ENCODE results near the gene GPR42. TPM values are rescaled to one million over a fixed set of nuclear protein-coding genes. Genes with fewer than 3 reads are reported as not detected.

Gene GPR42
- polyA plus RNA-seq, 2 of the 4 experiments (the other 2 are of a cell fraction) = not detected

- Histone ChIP-seq H3K27ac (no peak overlapping the region), H3K4me3 (no peak overlapping the region), H3K4me1 (no peaks in the 10 kb centered on the region), H3K4me2 (no peak overlapping the region), H3K9me3 (no peaks in the 10 kb centered on the region)
- TF ChIP-seq RCOR1 (IDR thresholded peaks at IDR 0.05; ENCODE audit: low read depth, low read length) (no peak), ZSCAN20 (CRISPR knock-in tag; IDR thresholded peaks at IDR 0.05) (no peak)
- no peak for DNase-seq (ENCODE audit: low read depth in 1 of 2, low spot score in 1 of 2)
- no peak for FAIRE-seq
- CTCF ChIA-PET = interaction anchor here (3.0 kb wide), 1 partner anchor 23 kb away, joined by 16 read pairs; no protein-coding TSS in a partner anchor
- POLR2A ChIA-PET = no interaction called here
- WGBS (ENCODE audit: missing lambda C conversion rate) = 12% methylated on average over 4 of the region's 4 CpGs
- ATAC-seq = peak; percentile 16 to 17; a peak in 3 of 6 replicates
Observed at GRCh38 chr19:35329323-35329722, 41.5 kb upstream of the GPR42 start.

GRCh38 chr19:35330475-35330874, 40.4 kb upstream of the GPR42 start:
- H3K27ac ChIP-seq = no peak overlapping the region
- FAIRE-seq (no peak), DNase-seq (ENCODE audit: low read depth in 1 of 2, low spot score in 1 of 2) (no peak), ATAC-seq (no peak)
- no peaks in the 10 kb centered on the region for H3K4me1 ChIP-seq
- no peak overlapping the region for H3K4me2 ChIP-seq
- WGBS (ENCODE audit: missing lambda C conversion rate) = 35% methylated on average over 7 of the region's 7 CpGs
- ChIA-PET CTCF (interaction anchor here (0.5 to 3.0 kb wide), 3 partner anchors 9 to 165 kb away, joined by 3 to 16 read pairs (median 3); no protein-coding TSS in a partner anchor), POLR2A (no interaction called here)
- no peak overlapping the region for H3K4me3 ChIP-seq
- no peaks in the 10 kb centered on the region for H3K9me3 ChIP-seq
- TF ChIP-seq POLR2AphosphoS2 (conservative IDR thresholded peaks at IDR 0.05; ENCODE audit: low read length) (no peak), SMC3 (IDR thresholded peaks at IDR 0.05) (no peak), MYC (IDR thresholded peaks at IDR 0.05; ENCODE audit: borderline replicate concordance, low read length) (no peak), ZSCAN20 (CRISPR knock-in tag; IDR thresholded peaks at IDR 0.05) (no peak)

DNA sequence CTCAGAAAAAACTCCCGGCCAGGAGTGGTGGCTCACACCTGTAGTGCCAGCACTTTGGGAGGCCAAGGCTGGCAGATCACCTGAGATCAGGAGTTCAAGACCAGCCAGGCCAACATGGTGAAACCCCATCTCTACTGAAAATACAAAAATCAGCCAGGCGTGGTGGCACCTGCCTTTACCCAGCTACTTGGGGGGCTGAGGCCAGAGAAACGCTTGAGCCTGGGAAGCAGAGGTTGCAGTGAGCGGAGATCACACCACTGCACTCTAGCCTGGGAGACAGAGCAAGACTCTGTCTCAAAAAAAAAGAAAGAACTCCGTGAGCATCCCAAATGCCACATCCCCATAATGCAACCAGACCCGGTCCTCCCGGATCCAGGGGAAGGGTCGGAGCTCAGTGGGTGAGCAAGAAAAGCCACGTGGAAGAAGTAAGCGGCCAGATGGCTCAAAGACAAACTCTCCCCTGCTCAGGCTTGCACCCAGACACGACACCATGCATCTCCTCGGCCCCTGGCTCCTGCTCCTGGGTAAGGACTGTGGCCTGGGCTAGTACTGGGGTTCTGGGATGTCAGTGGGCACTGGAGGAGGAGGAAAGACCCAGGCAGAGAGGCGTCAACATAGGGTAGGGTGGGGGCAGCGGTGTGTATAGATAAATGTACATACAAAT, 39.2 kb upstream of the GPR42 start:
- ATAC-seq (no peak), FAIRE-seq (no peak), DNase-seq (ENCODE audit: low read depth in 1 of 2, low spot score in 1 of 2) (no peak)
- Histone ChIP-seq H3K9me3 (no peaks in the 10 kb centered on the region), H3K4me3 (no peak overlapping the region), H3K4me1 (no peaks in the 10 kb centered on the region), H3K27ac (no peak overlapping the region), H3K4me2 (no peak overlapping the region)
- POLR2A ChIA-PET = no interaction called here
- WGBS (ENCODE audit: missing lambda C conversion rate) = 21% methylated on average over 14 of the region's 14 CpGs
- CTCF ChIA-PET = interaction anchor here (0.6 to 3.0 kb wide), 6 partner anchors 8 to 163 kb away, joined by 3 to 16 read pairs (median 4); no protein-coding TSS in a partner anchor
- TF ChIP-seq HOXB13 (CRISPR knock-in tag; IDR thresholded peaks at IDR 0.05; ENCODE audit: low read depth) = no peak

DNA sequence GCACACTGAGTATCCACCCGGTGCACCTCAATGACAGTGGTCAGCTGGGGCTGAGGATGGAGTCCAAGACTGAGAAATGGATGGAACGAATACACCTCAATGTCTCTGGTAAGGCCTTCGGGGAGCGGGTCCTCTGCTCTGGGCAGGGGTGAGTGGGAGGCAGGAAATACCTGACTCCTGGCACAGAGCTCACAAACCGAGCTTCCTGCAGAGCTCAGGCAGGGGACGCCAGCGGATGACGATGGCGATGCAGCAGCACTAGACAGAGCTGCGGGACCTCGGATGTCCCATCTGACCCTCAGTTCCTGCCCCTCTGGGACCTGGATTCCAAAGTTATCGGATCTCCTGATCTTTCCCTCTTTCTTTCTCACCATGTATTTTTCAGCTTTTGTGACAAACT, 38.1 kb upstream of the GPR42 start:
- Histone ChIP-seq H3K4me2 (no peak overlapping the region), H3K27ac (no peak overlapping the region), H3K9me3 (no peaks in the 10 kb centered on the region), H3K4me3 (no peak overlapping the region), H3K4me1 (no peaks in the 10 kb centered on the region)
- DNase-seq (ENCODE audit: low read depth in 1 of 2, low spot score in 1 of 2) (no peak), FAIRE-seq (no peak), ATAC-seq (no peak)
- ChIA-PET POLR2A (no interaction called here), CTCF (interaction anchor here (0.8 to 3.7 kb wide), 9 partner anchors 9 to 288 kb away, joined by 3 to 24 read pairs (median 4); no protein-coding TSS in a partner anchor)
- 59% methylated on average over 12 of the region's 12 CpGs for WGBS (ENCODE audit: missing lambda C conversion rate)
- TF ChIP-seq RNF2 (IDR thresholded peaks at IDR 0.05; ENCODE audit: borderline replicate concordance, low read depth) (no peak), CBX8 (IDR thresholded peaks at IDR 0.05) (no peak), GATA3 (IDR thresholded peaks at IDR 0.05; ENCODE audit: borderline replicate concordance) (no peak), BCL3 (IDR thresholded peaks at IDR 0.05) (no peak), HEYL (CRISPR knock-in tag; IDR thresholded peaks at IDR 0.05) (no peak), CHD4 (IDR thresholded peaks at IDR 0.05; ENCODE audit: borderline replicate concordance) (no peak)

DNA sequence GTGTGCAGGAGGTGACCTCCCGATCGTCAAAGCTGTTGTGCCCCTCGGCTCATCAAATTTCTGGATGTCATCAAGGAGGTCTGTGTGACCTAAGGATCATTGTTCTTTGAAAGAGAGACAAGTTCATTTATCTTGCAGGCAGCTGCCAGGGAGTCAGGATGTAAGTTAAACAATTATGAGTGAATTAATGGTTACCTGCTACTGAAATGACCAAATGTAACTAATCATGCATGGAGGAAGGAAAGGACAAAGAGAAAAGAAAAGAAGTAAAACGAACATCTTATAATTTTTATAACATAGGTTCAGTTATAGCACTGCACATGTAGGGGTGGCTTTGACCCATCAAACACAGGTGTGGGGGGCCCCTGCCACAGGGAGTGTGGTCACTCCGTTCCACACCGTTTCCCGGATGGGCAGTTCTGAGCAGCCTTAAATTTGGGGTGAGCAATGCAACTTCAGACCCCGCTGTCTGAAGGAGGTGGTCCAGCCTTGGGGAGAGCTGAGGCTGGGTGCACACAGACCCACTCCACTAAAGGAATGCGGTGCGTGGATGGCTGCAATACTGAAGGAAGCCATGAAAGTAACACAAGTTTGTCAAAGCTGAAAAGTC, 36.6 kb upstream of the GPR42 start:
- Histone ChIP-seq H3K27ac (no peak overlapping the region), H3K4me3 (no peak overlapping the region), H3K4me2 (no peak overlapping the region), H3K9me3 (no peaks in the 10 kb centered on the region), H3K4me1 (no peaks in the 10 kb centered on the region)
- ATAC-seq (no peak), DNase-seq (ENCODE audit: low read depth in 1 of 2, low spot score in 1 of 2) (no peak), FAIRE-seq (peak; percentile 23)
- WGBS (ENCODE audit: missing lambda C conversion rate) = 59% methylated on average over 10 of the region's 10 CpGs
- CTCF ChIA-PET = interaction anchor here (0.6 to 3.7 kb wide), 9 partner anchors 18 to 615 kb away, joined by 3 to 24 read pairs (median 4); no protein-coding TSS in a partner anchor
- POLR2A ChIA-PET = no interaction called here
- TF ChIP-seq RFX5 (IDR thresholded peaks at IDR 0.05) (no peak), HOXA7 (CRISPR knock-in tag; IDR thresholded peaks at IDR 0.05) (no peak), MAFK (IDR thresholded peaks at IDR 0.05; ENCODE audit: partially characterized antibody) (no peak), RARB (CRISPR knock-in tag; IDR thresholded peaks at IDR 0.05) (no peak), HDAC2 (IDR thresholded peaks at IDR 0.05) (no peak), PBX3 (IDR thresholded peaks at IDR 0.05) (no peak), ZNF302 (CRISPR knock-in tag; IDR thresholded peaks at IDR 0.05) (no peak), FOXS1 (CRISPR knock-in tag; IDR thresholded peaks at IDR 0.05) (no peak), KDM5A (IDR thresholded peaks at IDR 0.05) (no peak), ZFP36 (IDR thresholded peaks at IDR 0.05; ENCODE audit: borderline replicate concordance, partially characterized antibody) (no peak)
- TF ChIP-seq, protein P1, sequence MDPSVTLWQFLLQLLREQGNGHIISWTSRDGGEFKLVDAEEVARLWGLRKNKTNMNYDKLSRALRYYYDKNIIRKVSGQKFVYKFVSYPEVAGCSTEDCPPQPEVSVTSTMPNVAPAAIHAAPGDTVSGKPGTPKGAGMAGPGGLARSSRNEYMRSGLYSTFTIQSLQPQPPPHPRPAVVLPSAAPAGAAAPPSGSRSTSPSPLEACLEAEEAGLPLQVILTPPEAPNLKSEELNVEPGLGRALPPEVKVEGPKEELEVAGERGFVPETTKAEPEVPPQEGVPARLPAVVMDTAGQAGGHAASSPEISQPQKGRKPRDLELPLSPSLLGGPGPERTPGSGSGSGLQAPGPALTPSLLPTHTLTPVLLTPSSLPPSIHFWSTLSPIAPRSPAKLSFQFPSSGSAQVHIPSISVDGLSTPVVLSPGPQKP (IDR thresholded peaks at IDR 0.05; ENCODE audit: low read depth, low read length) = no peak
